Astrocyte of the cerebellum (primary cell): Measurements from ENCODE around the gene MAP3K19.

Experiments used
- DNase-seq: peaks from one replicate; pipeline ENCODE4 v3.0.0-alpha.2; 2011; ENCODE audit warnings: low read depth
- H3K4me3 ChIP-seq: 2 replicates; pipeline ENCODE4 v1.5.1; 2011; ENCODE audit warnings: mild to moderate bottlenecking, low read depth, low read length, moderate library complexity
- CTCF ChIP-seq: IDR thresholded peaks from 2 replicates; pipeline ENCODE4 v1.5.1; 2012; ENCODE audit warnings: low read length, low read depth, moderate library complexity, mild to moderate bottlenecking; ENCODE audit errors: missing control alignments
- in situ Hi-C: cut with HindIII; loops from 2 replicates; pipeline ENCODE4 v1.10.0; 2017; ENCODE audit warnings: low sequenced_read_pairs

Gene MAP3K19

DNA sequence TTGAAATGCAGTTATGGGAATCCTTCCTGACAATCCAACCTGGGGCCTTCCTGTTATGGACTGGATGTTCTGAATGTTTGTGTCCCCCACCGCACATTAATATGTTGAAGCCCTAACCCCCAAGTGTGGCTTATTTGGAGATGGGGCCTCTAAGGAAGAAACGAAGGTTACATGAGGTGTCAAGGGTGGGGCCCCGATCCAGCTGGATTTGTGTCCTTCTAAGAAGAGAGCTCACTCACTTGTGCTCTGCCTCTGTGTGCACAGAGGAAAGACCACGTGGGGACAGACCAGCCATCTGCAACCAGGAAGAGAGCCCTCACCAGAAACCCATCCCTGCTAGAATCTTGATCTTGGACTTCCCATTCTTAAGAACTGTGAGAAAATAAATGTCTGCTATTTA is 44.4 kb downstream of the MAP3K19 start:
- TF ChIP-seq CTCF: no peak
- in situ Hi-C loops: loop anchor here (5.0 kb wide), 1 partner anchor 704 kb away; no protein-coding TSS in a partner anchor
- H3K4me3 ChIP-seq: no peak overlapping the region
- no peak for DNase-seq

GRCh38 chr2:134999521-134999920 is 47.7 kb downstream of the MAP3K19 start:
- no peak overlapping the region for H3K4me3 ChIP-seq
- TF ChIP-seq CTCF: no peak
- DNase-seq: no peak
- in situ Hi-C loops: no loop called here

DNA sequence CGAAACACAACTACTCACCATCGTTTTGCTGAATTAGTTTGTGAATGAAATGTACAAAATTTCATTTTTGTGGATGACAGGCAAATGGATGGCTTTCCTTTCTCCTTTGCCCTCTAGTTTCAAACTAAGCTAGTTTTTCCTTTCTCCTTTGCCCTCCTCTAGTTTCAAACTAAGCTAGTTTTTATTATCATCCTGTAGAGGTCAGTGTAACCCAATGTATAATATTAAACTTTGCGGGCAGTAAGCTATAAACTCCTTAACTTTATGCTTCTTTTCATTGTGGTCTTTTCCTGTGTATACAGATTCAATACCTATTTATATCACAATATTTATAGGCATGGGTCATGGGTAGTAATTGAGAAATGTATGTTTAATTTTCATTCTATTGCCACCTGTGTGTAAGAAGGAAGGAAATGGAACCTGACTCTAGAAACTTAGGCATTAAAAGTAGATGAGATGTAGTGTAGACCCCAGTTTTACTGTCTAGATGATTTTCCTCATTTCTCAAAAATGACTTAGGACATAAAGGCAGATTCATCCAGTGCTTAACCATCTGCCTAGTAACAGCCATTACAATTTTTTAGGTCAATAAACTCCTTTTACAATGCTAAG is 58.1 kb downstream of the MAP3K19 start:
- in situ Hi-C loops: no loop called here
- TF ChIP-seq CTCF: peak; percentile 34
- no peak overlapping the region for H3K4me3 ChIP-seq
- peak; percentile 12 for DNase-seq

- DNase-seq: no peak
- no peak overlapping the region for H3K4me3 ChIP-seq
- no peak for TF ChIP-seq CTCF
- in situ Hi-C loops: no loop called here
These were observed 62.2 kb downstream of the MAP3K19 start for GRCh38 chr2:134985061-134985460.

- H3K4me3 ChIP-seq: no peak overlapping the region
- TF ChIP-seq CTCF: no peak
- in situ Hi-C loops: no loop called here
- no peak for DNase-seq
These were observed 64.6 kb downstream of the MAP3K19 start for GRCh38 chr2:134982603-134983002.

DNA sequence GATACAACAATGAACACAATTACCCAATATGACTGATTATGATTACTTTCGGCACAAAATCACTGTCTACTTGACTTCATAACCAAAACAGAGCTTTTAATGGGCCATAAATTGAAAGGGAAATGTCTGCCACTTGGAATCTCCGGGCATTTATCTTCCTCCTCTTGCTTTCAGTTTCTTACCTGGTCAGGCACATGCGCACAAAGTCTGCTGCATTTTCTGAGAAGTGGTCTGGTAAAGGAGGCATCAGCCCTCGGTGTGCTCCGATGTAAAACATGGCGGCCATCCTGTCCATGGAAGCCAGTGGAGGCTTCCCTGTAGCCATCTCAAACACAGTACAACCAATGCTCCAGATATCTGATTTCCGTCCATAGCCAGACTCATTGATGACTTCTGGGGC is 66.6 kb downstream of the MAP3K19 start:
- DNase-seq: no peak
- in situ Hi-C loops: no loop called here
- TF ChIP-seq CTCF: no peak
- no peak overlapping the region for H3K4me3 ChIP-seq
